Activated CD4-positive, CD25-positive, alpha-beta regulatory T cell treated with anti-CD3 and anti-CD28 coated beads, Interleukin-2, amount 50 U/mL, for 72 hours (primary cell): Measurements from ENCODE around the gene PAPSS2.
"Not testable (repeated sequence)": the region's sequence is repeated elsewhere in the genome, so short reads cannot be mapped to it uniquely, and the experiment has no call there.

ENCODE experiments used
- DNase-seq: peaks from one replicate; pipeline ENCODE4 v3.0.0; 2021

PAPSS2 gene

DNA sequence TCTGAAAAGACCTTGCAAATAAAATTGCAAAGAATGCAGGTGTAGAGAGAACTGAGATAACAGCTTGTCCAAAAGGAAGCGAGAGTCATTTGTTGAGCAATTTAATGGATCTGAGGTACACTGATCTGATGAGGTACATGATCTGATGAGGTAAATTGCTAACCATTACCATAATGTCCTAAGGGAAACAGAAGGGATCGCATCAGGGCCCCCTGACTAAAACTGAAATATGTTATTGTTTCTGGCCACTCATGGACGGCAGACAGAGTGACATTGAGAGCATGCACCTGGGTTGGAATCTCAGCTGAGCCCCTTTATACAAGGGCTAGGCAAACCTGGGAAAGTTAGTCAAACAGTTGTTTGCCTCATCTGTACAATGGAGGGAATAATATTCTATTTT is 15.8 kb upstream of the PAPSS2 start:
- no peak for DNase-seq

DNA sequence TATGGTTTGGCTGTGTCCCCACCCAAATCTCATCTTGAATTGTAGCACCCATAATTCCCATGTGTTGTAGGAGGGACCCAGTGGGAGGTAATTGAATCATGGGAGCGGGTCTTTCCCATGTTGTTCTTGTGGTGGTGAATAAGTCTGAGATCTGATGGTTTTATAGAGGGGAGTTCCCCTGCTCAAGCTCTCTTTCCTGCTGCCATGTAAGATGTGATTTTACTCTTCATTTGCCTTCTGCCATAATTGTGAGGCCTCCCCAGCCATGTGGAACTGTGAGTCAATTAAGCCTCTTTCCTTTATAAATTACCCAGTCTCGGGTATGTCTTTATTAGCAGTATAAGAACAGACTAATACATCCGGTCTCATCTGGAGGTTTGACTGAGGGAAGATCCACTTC is 15.2 kb upstream of the PAPSS2 start:
- DNase-seq: not testable (repeated sequence)

GRCh38 chr10:87646192-87646909 is 13.3 kb upstream of the PAPSS2 start:
- no peak for DNase-seq

GRCh38 chr10:87646935-87647334 is 12.7 kb upstream of the PAPSS2 start:
- no peak for DNase-seq

DNA sequence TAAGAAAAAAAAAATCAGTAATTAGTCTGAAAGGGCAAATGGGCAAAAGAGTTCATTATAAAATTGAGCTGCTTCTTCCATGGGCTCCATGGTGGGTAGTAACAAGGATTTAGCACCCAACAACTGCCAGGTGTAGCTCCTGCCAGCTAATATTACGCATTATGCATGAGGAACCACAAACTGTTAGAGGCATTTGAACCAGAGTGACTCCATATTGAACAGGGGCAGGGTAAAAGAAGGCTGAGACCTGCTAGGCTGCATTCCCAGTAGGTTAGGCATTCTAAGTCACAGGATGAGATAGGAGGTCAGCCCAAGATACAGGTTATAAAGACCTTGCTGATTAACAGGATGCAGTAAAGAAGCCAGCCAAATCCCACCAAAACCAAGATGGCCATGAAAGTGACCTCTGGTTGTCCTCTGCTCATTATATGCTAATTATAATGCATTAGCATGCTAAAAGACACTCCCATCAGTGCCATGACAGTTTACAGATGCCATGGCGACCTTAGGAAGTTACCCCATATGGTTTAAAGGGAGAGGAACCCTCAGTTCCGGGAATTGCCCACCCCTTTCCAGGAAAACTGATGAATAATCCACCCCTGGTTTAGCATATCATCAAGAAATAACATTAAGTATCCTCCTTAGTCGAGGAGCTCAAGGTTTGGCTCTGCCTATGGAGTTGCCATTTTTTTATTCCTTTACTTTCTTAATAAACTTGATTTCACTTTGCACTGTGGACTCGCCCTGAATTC is 8.7 kb upstream of the PAPSS2 start:
- DNase-seq: no peak

DNA sequence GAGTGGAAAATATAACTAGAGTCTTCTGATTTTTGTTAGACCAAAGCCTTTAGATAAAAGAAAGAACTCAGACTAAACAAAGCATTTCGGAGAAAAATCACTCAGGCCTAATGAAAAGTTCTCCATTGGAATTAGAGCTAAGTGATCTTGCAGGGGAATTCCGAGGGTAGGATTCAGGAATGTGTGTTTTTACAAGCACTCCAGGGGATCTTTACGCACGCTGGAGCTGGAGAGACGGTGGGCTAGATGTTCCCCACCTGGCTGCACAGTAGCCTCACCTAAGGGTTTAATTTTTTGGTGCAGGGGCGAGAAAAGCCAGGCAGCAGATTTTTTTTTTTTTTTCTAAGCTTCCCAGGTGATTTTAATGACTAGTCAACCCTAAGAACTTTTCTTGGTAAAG is 7.9 kb upstream of the PAPSS2 start:
- DNase-seq: no peak

DNA sequence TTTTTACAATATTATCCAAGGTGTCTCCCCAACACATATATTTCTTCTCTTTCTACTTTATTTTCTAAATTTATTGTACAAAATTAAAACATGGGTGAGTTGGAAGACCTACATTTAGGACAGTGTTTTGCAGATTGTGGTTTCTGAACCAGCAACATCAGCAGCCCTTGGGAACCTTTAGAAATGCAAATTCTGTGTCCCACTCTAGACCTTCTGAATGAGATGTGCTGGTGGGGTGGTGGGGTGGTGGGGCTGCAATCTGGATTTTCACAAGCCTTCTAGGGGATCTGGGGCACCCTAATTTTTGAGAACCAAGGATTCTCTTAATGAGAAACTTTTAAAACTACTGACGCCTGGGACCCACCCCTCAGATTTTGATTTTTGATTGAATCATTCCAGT is 7.4 kb upstream of the PAPSS2 start:
- no peak for DNase-seq

GRCh38 chr10:87654212-87654611 is 5.5 kb upstream of the PAPSS2 start:
- DNase-seq: no peak

GRCh38 chr10:87656431-87657072 is 3.1 kb upstream of the PAPSS2 start:
- DNase-seq: no peak

- DNase-seq: no peak
Observed at GRCh38 chr10:87657371-87657770, 2.3 kb upstream of the PAPSS2 start.

DNA sequence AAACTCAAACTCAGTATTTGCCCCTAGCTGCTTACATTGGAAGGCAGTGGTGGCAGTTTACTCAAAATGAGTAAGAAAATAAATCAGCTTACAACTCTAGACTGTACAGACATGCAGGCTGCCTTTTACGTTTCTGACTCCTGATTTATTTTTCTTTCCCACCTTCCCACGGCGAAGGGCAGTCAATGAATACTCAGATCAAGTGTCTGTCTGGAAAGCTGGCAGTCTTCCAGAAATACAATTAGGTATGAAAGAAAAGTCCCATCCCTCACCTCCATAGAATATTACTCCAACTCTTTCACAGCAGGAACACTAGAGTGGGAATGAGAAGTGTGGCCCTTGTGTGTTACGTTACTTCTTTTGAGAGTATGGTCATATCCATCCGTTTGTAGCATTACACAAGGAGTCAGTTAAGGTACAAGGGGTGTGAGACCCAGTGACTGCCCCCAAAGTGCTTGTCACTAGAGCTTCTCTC is 1.3 kb upstream of the PAPSS2 start:
- DNase-seq: no peak

DNA sequence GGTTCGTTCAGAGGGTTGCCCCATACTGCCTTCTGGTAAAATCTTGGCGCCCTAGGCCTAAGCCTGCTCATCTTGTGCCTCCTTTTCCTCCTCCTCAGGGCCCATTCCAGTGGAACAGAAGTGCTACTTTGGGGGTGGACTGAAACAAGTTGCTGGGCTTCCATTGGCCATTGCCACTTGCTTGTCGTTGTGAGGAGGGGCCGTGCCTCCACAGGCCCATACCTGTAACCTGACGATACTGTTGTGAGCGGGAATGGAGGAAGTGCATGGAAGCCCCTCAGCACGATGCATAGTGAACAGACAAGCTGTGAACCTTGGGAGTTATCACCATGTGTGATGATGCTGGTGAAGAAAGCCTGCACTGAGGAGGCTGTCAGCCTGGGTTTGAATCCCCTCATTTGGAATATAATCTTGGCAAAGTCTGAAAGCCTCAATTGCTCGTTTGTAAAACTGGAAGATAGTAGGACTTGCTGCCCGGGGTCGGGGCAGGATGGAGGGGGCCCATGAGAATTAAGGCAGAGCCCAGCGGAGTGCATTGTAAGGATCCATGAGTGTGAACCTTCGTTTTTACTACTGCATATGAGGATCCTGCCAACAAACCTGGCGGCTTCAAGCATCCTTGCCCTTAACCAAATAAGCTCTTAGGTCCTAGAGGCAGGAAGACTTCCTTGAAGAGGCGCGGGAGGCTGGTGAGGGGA is 671 bp upstream of the PAPSS2 start:
- DNase-seq: no peak

DNA sequence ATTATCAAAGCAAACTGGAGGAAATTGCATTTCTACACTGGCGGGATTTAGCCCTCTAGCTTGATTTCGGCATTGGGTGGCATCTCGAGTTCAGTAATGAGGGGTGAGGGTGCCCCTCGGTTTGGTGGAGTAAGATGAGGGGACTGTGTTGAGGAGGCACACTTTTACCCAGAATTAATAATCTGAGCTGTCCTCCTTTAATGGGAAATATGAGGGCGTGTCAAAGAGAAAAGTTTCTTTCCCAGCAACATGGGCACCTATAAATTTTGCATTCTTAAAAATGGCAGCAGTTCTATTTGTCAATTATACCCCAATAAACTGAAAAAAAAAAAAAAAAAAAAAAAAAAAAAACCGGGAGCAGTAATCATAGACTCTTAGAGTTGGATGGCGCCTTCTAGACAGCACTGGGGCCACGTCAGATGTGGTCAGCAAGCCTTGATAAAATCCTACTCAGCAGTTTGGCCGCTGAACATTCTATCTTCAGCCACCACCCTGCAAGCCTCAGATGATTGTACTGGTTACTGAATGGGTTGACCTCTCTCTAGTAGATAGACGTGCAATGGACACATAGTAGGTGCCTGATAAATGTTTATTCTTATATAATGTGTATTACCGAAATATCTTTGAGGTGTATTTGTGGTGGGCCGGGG is 931 bp downstream of the PAPSS2 start:
- DNase-seq: no peak

DNA sequence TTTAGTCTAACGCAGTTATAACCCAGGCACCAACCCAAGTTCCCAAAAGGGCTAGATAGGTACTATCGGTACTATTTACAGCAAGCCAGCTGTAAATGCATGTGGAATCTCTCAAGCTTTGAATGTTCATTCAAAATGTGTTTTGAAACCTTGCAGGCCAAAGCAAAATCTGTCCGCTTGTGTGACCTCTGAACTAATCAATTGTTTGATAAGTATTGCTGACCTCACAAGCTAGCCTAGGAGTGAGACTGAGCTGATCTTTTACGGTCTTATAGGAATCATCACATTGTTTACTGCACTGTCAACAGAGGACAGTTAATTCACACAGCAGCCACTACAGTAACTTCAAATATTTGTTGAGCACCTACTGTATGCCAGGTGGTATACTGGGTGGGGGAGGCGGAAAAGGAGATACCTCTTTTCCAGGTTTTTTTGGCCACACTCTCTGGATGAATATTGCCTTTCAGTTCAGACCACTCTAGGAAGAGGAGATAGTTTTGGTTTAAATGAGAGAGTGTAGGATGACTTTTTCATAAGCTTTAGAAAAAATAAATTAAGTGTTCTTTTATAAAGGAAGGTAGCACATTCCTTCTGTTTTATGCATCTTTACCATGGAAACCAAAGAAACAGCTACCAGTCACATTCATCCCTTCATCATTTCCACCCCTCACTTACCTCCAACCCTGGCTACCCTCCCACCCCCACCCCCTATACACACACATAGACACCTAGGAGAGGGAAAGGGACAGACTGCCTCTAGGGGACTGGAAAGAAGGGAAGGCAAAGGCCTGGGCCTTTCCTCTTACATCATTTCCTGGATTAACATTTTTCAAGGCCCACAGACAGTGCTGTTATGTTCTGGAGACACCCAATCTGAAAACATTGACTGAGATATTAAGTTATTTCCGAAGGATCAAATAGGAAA is 2.4 kb downstream of the PAPSS2 start:
- DNase-seq: no peak

- no peak for DNase-seq
Observed at GRCh38 chr10:87664276-87664701, 4.6 kb downstream of the PAPSS2 start.

DNA sequence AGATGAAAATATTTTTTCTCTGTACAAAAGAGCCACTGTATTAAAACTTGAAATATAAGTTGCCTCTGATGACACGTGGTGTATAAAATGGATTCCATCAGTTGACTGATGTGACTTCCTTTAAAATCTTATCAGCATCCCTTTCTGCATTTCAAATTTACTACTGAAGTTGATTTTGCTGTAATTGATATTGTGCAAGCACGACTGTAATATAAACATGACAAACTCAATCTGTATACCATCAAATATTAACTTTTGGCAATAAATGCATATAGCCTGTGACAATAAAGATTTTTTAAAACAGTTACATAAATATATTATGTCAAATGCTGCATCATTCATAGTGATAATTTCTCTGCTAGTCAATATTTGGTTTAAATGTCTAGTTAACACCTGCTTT is 7.8 kb downstream of the PAPSS2 start:
- DNase-seq: no peak

DNA sequence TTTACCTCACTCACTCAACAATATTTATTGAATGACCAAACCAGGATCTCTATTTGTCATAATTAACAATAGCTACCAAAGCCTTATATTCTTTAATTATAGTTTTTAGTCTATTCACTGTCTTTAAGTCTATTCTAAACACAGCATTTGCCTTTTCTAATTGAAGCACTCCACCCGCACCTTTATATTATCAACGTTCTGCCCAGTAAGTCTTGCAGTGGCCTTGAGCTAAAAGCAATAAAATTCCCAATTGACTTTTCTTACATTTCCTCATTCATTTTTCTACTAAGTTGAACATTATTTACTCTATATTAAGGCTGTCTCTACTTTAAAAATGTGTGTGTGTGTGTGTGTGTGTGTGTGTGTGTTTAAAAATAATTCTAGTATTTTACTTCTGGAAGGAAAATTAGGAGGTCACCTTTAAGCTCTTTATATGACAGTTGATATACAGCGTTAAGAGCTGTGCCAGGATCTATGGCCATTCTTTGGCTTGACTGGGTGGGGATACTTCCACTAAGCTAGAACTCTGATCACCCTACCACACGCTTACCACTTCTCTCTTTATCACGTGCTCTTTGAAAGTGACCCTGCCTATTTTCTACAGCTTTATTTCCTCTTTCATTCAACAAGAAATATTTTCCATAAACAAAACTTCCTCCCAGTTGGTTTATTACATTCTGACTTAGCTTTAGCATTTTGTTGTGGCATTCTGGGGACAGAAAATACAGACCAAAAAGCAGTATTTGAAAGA is 8.8 kb downstream of the PAPSS2 start:
- DNase-seq: no peak

GRCh38 chr10:87669752-87670151 is 10.1 kb downstream of the PAPSS2 start:
- DNase-seq: no peak

DNA sequence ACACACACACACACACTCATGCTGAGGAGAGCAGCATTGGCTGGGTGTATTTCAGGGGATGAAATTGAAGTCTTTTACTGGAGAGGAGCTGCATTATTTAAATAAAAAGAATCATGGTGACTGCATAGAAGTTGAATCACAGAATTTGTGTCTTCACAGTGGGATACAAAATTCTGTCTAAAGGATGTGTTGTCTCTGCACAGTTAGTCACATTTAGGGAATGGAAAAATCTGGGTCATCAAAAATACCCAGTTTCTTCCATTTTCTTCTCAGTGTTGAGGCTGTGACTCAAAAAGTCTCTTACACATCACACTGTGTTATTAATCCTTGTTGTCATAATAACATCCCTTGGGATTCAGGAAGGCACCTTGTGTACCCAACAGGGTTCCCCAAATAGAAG is 10.9 kb downstream of the PAPSS2 start:
- DNase-seq: no peak

GRCh38 chr10:87671139-87671815 is 11.6 kb downstream of the PAPSS2 start:
- no peak for DNase-seq
